H1 (cell line): ENCODE measurements around the gene ORMDL3. TPM values are rescaled to one million over a fixed set of nuclear protein-coding genes. Genes with fewer than 3 reads are reported as not detected.

ENCODE experiments used
- CTCF ChIA-PET: fragments of 300-600 bp; sonication (Branson Sonifier 250); formaldehyde crosslinking; loops from one replicate; lab custom pipeline; 2021; ENCODE audit not compliant: partially characterized antibody; lab: Charles Lee
- POLR2A ChIA-PET: fragments of 300-600 bp; sonication (Branson Sonifier 250); formaldehyde crosslinking; loops from one replicate; lab custom pipeline; 2021; ENCODE audit warnings: inconsistent platforms; ENCODE audit not compliant: partially characterized antibody; lab: Charles Lee
- DNase-seq, 2 experiments: peaks; one replicate each; pipeline versions ENCODE4 v3.0.0 to v3.0.0-alpha.2; 2010 to 2022; ENCODE audit warnings: low spot score in 2 of 2, low read depth in 1 of 2, mixed read lengths in 1 of 2
- FAIRE-seq: peaks from 2 replicates; lab custom pipeline; 2011; peaks lifted over from hg19 to GRCh38; lab: Jason Lieb, UNC
- H2AFZ ChIP-seq: 2 replicates; pipeline ENCODE4 v1.8.1; 2012; ENCODE audit warnings: low read length, inconsistent platforms
- H2AK5ac ChIP-seq: 2 replicates; pipeline ENCODE4 v1.6.1; 2013; ENCODE audit warnings: low read depth, low read length
- H2BK120ac ChIP-seq: replicated peaks from 2 replicates; pipeline ENCODE3; 2013; ENCODE audit warnings: low read depth, low read length, inconsistent platforms
- H2BK12ac ChIP-seq: 2 replicates; pipeline ENCODE4 v1.6.1; 2013; ENCODE audit warnings: low read depth, low read length
- H2BK15ac ChIP-seq: 2 replicates; pipeline ENCODE4 v1.6.1; 2013; ENCODE audit warnings: low read length
- H2BK20ac ChIP-seq: 2 replicates; pipeline ENCODE4 v1.6.1; 2013; ENCODE audit warnings: low read length
- H2BK5ac ChIP-seq: 2 replicates; pipeline ENCODE4 v1.6.1; 2013; ENCODE audit warnings: low read depth, low read length
- H3K14ac ChIP-seq: 2 replicates; pipeline ENCODE4 v1.6.1; 2013; ENCODE audit warnings: inconsistent platforms; ENCODE audit not compliant: insufficient read length
- H3K18ac ChIP-seq: 2 replicates; pipeline ENCODE4 v1.6.1; 2013; ENCODE audit warnings: low read length; ENCODE audit errors: extremely low read depth
- H3K23ac ChIP-seq: 2 replicates; pipeline ENCODE4 v1.6.1; 2013; ENCODE audit warnings: inconsistent platforms; ENCODE audit not compliant: insufficient read length
- H3K23me2 ChIP-seq: 2 replicates; pipeline ENCODE4 v1.6.1; 2013; ENCODE audit warnings: low read depth, low read length
- H3K27ac ChIP-seq: 2 replicates; pipeline ENCODE4 v1.6.1; 2011; ENCODE audit warnings: low read depth, low read length, inconsistent platforms
- H3K27me3 ChIP-seq, 4 experiments: replicated peaks in 1 of 4; 1 replicate in 1 of 4; 2 replicates in 3 of 4; pipeline versions ENCODE4 v1.6.1 to v1.8.1; 2011 to 2013; ENCODE audit warnings: low read length in 3 of 4, mild to moderate bottlenecking in 3 of 4, inconsistent platforms in 2 of 4, mixed read lengths in 2 of 4, moderate library complexity in 1 of 4; ENCODE audit not compliant: control insufficient read depth in 3 of 4, insufficient read depth in 3 of 4; ENCODE audit errors: extremely low read depth in 1 of 4
- H3K36me3 ChIP-seq, 4 experiments: 2 replicates each; pipeline versions ENCODE4 v1.6.1 to v1.8.1; 2011 to 2013; ENCODE audit warnings: mild to moderate bottlenecking in 4 of 4, low read length in 3 of 4, moderate library complexity in 2 of 4, control low read depth in 1 of 4, inconsistent platforms in 1 of 4; ENCODE audit not compliant: insufficient read depth in 4 of 4, control insufficient read depth in 2 of 4
- H3K4ac ChIP-seq: replicated peaks from 2 replicates; pipeline ENCODE3; 2013; ENCODE audit warnings: low read length, low read depth, mixed read lengths, inconsistent platforms; ENCODE audit not compliant: insufficient read length
- H3K4me1 ChIP-seq, 4 experiments: replicated peaks in 1 of 4; 1 replicate in 1 of 4; 2 replicates in 3 of 4; pipeline versions ENCODE4 v1.6.1 to v1.8.1; 2011 to 2013; ENCODE audit warnings: low read length in 3 of 4, inconsistent platforms in 2 of 4, mixed read lengths in 1 of 4; ENCODE audit not compliant: insufficient read depth in 4 of 4, control insufficient read depth in 3 of 4
- H3K4me2 ChIP-seq, 2 experiments: 2 replicates each; pipeline versions ENCODE4 v1.6.1 to v1.8.1; 2011 to 2013; ENCODE audit warnings: low read depth in 2 of 2, low read length in 2 of 2, control low read depth in 1 of 2, inconsistent platforms in 1 of 2, mild to moderate bottlenecking in 1 of 2; ENCODE audit not compliant: insufficient read depth in 1 of 2
- H3K4me3 ChIP-seq, 4 experiments: fragments of 200-600, 300-600 bp in 1 of 4; sonication (generic), shearing (Covaris generic), sonication (Bioruptor Twin) in 1 of 4; 2 replicates each; pipeline versions ENCODE4 v1.5.1 to v1.8.1; 2011 to 2016; ENCODE audit warnings: low read length in 4 of 4, low read depth in 3 of 4, control low read depth in 2 of 4, inconsistent platforms in 2 of 4, mild to moderate bottlenecking in 2 of 4, mixed read lengths in 1 of 4, moderate library complexity in 1 of 4; ENCODE audit not compliant: insufficient read depth in 2 of 4; ENCODE audit errors: extremely low read depth in 1 of 4
- H3K56ac ChIP-seq: replicated peaks from 2 replicates; pipeline ENCODE3; 2013; ENCODE audit warnings: low read depth, mild to moderate bottlenecking, mixed read lengths, low read length, inconsistent platforms; ENCODE audit not compliant: insufficient read length
- H3K79me1 ChIP-seq: 2 replicates; pipeline ENCODE4 v1.6.1; 2013; ENCODE audit warnings: low read depth, low read length, control low read depth
- H3K79me2 ChIP-seq, 2 experiments: 2 replicates each; pipeline versions ENCODE4 v1.6.1 to v1.8.1; 2012 to 2013; ENCODE audit warnings: low read length in 2 of 2, mild to moderate bottlenecking in 2 of 2, inconsistent platforms in 1 of 2; ENCODE audit not compliant: insufficient read depth in 2 of 2, control insufficient read depth in 1 of 2
- H3K9ac ChIP-seq, 4 experiments: replicated peaks in 1 of 4; 1 replicate in 1 of 4; 2 replicates in 3 of 4; pipeline versions ENCODE4 v1.6.1 to v1.8.1; 2011 to 2013; ENCODE audit warnings: low read depth in 3 of 4, low read length in 3 of 4, control low read depth in 2 of 4, mild to moderate bottlenecking in 2 of 4, moderate library complexity in 2 of 4, inconsistent platforms in 1 of 4; ENCODE audit errors: extremely low read depth in 1 of 4
- H3K9me3 ChIP-seq, 2 experiments: 2 replicates each; pipeline versions ENCODE4 v1.6.1 to v1.8.1; 2012 to 2013; ENCODE audit warnings: mild to moderate bottlenecking in 2 of 2, moderate library complexity in 2 of 2, control low read depth in 1 of 2, inconsistent platforms in 1 of 2, low read depth in 1 of 2, low read length in 1 of 2, mixed read lengths in 1 of 2; ENCODE audit not compliant: insufficient read depth in 2 of 2
- H4K20me1 ChIP-seq, 2 experiments: replicated peaks in 1 of 2; 2 replicates each; pipeline versions ENCODE3 to v1.8.1; 2011 to 2013; ENCODE audit warnings: inconsistent platforms in 2 of 2, low read length in 2 of 2, mild to moderate bottlenecking in 1 of 2; ENCODE audit not compliant: insufficient read depth in 2 of 2, control insufficient read depth in 1 of 2
- H4K5ac ChIP-seq: 2 replicates; pipeline ENCODE4 v1.6.1; 2013; ENCODE audit warnings: low read length, low read depth, mixed read lengths, inconsistent platforms; ENCODE audit not compliant: insufficient read length
- H4K8ac ChIP-seq: 2 replicates; pipeline ENCODE4 v1.8.0; 2013; ENCODE audit warnings: mild to moderate bottlenecking, moderate library complexity, low read length, inconsistent platforms; ENCODE audit not compliant: insufficient read depth; ENCODE audit errors: extremely low read depth
- H4K91ac ChIP-seq: replicated peaks from 2 replicates; pipeline ENCODE3; 2013; ENCODE audit warnings: low read length, mixed read lengths, inconsistent platforms; ENCODE audit not compliant: insufficient read length
- E2F6 ChIP-seq: IDR thresholded peaks from 2 replicates; pipeline ENCODE4 v1.6.1; 2012; ENCODE audit warnings: inconsistent platforms
- PHF8 ChIP-seq: fragments of 200-600 bp; sonication (generic); conservative IDR thresholded peaks from 2 replicates; pipeline ENCODE4 v1.7.1; 2012; ENCODE audit warnings: low read depth, mild to moderate bottlenecking, inconsistent platforms, low read length, moderate library complexity
- WGBS, 2 experiments: shearing (Covaris generic) in 1 of 2; methylation state at CpG; one replicate each; pipeline versions ENCODE4 v1.1.6 to v1.1.7; 2013 to 2015; ENCODE audit warnings: low lambda C conversion rate in 2 of 2, mixed read lengths in 2 of 2, inconsistent platforms in 1 of 2, low coverage in 1 of 2, missing lambda C conversion rate in 1 of 2; ENCODE audit not compliant: insufficient replicate concordance in 2 of 2, insufficient coverage in 1 of 2, insufficient read length in 1 of 2; ENCODE audit errors: extremely low coverage in 1 of 2, missing lambda C conversion rate in 1 of 2; 5-methylcytosine and 5-hydroxymethylcytosine counted together
- polyA plus RNA-seq, 7 experiments: library from polyadenylated mRNA; depleted of rRNA in 3 of 7; stranded (reverse) in 5 of 7; unstranded in 2 of 7; fragments of >200 nt in 5 of 7; fragments of 200-250 nt in 2 of 7; gene quantifications; 1 replicate in 5 of 7; 2 replicates in 1 of 7; 4 replicates in 1 of 7; pipeline versions ENCODE4 v1.2.1 to v1.2.3, GENCODE V29; 2011 to 2013; ENCODE audit warnings: missing spikeins in 2 of 7, mixed read lengths in 2 of 7
- total RNA-seq: library from RNA; stranded (reverse); fragmentation: NEBNext Ultra II Directional; extraction: Animal tissue kit (Norgen Biotek cat#: 25700); gene quantifications from 2 replicates; pipeline ENCODE4 v1.2.1, GENCODE V29; 2021

The ORMDL3 gene
- total and polyA plus RNA-seq, 2 of the 8 experiments (the other 6 are each of a cell fraction or from before 2014, with no cell fraction given), result 50.4 to 108 TPM

DNA sequence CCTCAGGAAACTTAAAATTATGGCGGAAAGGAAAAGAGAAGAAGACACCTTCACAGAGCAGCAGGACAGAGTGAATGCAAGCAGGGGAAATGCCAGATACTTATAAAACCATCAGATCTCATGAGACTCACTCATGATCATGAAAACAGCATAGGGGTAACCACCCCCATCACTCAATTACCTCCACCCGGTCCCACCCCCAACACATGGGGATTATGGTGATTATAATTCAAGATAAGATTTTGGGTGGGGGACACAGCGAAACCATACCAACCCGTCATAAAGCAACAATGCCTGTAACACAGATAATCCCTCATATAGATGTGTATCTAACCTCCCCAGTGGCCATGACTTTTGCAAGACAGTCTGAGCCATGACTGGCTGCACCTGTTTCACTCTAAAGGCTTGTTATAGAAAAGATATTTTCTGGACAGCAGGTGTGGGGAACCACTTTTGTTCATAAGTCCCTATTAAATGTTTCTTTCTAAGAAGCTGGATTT is 28.4 kb upstream of the ORMDL3 start:
- Histone ChIP-seq H3K56ac (no peak overlapping the region), H2AK5ac (no peak overlapping the region), H3K4me3 (no peak overlapping the region), H2BK20ac (no peak overlapping the region), H3K18ac (no peak overlapping the region), H3K23ac (no peak overlapping the region), H3K79me2 (no peaks in the 10 kb centered on the region), H3K36me3 (no peaks in the 10 kb centered on the region), H2BK120ac (no peak overlapping the region), H4K91ac (no peak overlapping the region), H3K27ac (no peak overlapping the region), H3K4ac (no peak overlapping the region), H3K14ac (no peak overlapping the region), H3K9me3 (no peaks in the 10 kb centered on the region), H3K9ac (no peak overlapping the region), H3K4me1 (peaks cover 0 to 15% (median 8%) of the 10 kb centered on the region in 4 experiments; a peak in 6 of 7 replicates), H2BK5ac (no peak overlapping the region), H4K20me1 (no peaks in the 10 kb centered on the region), H4K5ac (no peak overlapping the region), H3K23me2 (peaks cover 4% of the 10 kb centered on the region; the same call in 1 of the 2 replicates), H3K27me3 (peaks cover 0 to 5% (median 2%) of the 10 kb centered on the region in 4 experiments; a peak in 3 of 7 replicates), H2BK15ac (no peak overlapping the region), H4K8ac (no peak overlapping the region), H3K4me2 (no peak overlapping the region), H2AFZ (no peak overlapping the region), H3K79me1 (0 out of 2 replicates have a peak, but pooled peaks cover 2% of the 10 kb centered on the region), H2BK12ac (no peak overlapping the region)
- 75% methylated on average over 4 of the region's 4 CpGs; no CpG with 5 or more reads in 1 of the 2 experiments for WGBS, 2 experiments
- ChIA-PET CTCF (interaction anchor here (2.0 to 9.2 kb wide), 3 partner anchors 15 to 24 kb away, joined by 5 to 96 read pairs (median 31); partner anchors contain the start of gene PSMD3), POLR2A (no interaction called here)
- FAIRE-seq (no peak), DNase-seq (no peak)
- TF ChIP-seq PHF8, result no peak
- no peak for TF ChIP-seq E2F6
